Measurements from ENCODE around the gene NTF3.

DNA sequence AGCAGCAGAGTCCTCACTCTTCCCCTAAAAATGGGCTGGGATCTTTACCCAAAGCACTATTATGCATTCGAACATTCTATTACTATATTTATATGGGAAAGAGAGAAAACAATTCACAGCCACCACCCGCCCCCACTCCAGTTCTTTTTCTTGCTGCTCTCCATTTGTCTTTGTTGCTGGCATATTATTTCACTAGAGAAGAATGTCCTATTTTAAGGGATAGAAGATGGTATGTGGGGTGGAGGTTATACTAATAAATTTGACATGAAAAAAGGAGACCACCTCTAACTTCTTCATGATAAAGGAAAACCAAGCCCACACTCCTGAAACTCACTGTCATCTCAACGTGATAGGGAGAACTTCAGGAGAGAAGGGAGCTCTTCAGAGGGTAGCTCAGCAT lies 28.5 kb upstream of the NTF3 start:
- no peak for TF ChIP-seq POLR2A (IDR thresholded peaks at IDR 0.05)
- no peak for TF ChIP-seq EP300 (IDR thresholded peaks at IDR 0.05)
